22Rv1 (cell line): Measurements from ENCODE around the gene CEP20.

Experiments
- ZFX ChIP-seq: fragments of 450-650 bp; IDR thresholded peaks from 2 replicates; pipeline ENCODE4 v1.6.1; 2017; ENCODE audit warnings: antibody characterized with exemption, borderline replicate concordance
- TF ChIP-seq, protein P1 (sequence below): fragments of 450-650 bp; IDR thresholded peaks from 2 replicates; pipeline ENCODE4 v1.5.1; 2017; ENCODE audit warnings: mild to moderate bottlenecking

DNA sequence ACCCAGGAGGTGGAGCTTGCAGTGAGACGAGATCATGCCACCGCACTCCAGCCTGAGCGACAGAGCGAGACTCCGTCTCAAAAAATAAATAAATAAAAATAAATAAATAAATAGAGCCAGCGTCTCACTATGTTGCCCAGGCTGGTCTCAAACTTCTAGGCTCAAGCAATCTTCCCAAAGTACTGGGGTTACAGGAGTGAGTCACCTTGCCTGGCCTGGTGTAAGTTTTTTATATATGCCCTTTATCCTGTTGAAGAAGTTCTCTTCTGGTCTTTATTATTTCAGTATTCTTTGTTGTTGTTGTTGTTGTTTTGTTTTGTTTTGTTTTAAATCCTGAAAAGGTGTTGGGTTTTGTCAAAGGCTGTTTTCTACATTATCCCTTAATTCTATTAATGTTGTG lies 30.9 kb upstream of the CEP20 start:
- TF ChIP-seq, protein P1, sequence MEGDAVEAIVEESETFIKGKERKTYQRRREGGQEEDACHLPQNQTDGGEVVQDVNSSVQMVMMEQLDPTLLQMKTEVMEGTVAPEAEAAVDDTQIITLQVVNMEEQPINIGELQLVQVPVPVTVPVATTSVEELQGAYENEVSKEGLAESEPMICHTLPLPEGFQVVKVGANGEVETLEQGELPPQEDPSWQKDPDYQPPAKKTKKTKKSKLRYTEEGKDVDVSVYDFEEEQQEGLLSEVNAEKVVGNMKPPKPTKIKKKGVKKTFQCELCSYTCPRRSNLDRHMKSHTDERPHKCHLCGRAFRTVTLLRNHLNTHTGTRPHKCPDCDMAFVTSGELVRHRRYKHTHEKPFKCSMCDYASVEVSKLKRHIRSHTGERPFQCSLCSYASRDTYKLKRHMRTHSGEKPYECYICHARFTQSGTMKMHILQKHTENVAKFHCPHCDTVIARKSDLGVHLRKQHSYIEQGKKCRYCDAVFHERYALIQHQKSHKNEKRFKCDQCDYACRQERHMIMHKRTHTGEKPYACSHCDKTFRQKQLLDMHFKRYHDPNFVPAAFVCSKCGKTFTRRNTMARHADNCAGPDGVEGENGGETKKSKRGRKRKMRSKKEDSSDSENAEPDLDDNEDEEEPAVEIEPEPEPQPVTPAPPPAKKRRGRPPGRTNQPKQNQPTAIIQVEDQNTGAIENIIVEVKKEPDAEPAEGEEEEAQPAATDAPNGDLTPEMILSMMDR = no peak
- no peak for TF ChIP-seq ZFX
